Upper lobe of left lung (tissue), 6 donors: Measurements from ENCODE around the gene MKNK1. TPM values are rescaled to one million over a fixed set of nuclear protein-coding genes. Genes with fewer than 3 reads are reported as not detected.

Experiments
- ATAC-seq, 2 donors: fragments of 200-7000 bp; cut with Tn5 transposase; one replicate each; pipeline ENCODE4 v1.9.1; 2022; ENCODE audit warnings: mild to moderate bottlenecking in 2 of 2, moderate library complexity in 2 of 2; ENCODE audit not compliant: low FRiP score in 2 of 2
- DNase-seq, 2 donors: peaks; one replicate each; pipeline ENCODE4 v3.0.0-alpha.2; 2019 to 2020
- H3K27ac ChIP-seq, 4 donors: fragments of 200-600 bp; sonication (generic); one replicate each; pipeline ENCODE4 v1.5.1; 2016 to 2019
- H3K27me3 ChIP-seq, 4 donors: fragments of 200-600 bp; sonication (generic); one replicate each; pipeline ENCODE4 v1.5.1; 2017 to 2019
- H3K36me3 ChIP-seq, 4 donors: fragments of 200-600 bp; sonication (generic); one replicate each; pipeline ENCODE4 v1.5.1; 2016 to 2019
- H3K4me1 ChIP-seq, 4 donors: fragments of 200-600 bp; sonication (generic); one replicate each; pipeline ENCODE4 v1.5.1; 2018 to 2019
- H3K4me3 ChIP-seq, 4 donors: fragments of 200-600 bp; sonication (generic); one replicate each; pipeline ENCODE4 v1.5.1; 2017 to 2019; ENCODE audit warnings: mild to moderate bottlenecking in 2 of 4, moderate library complexity in 1 of 4
- H3K9me3 ChIP-seq, 4 donors: fragments of 200-600 bp; sonication (generic); one replicate each; pipeline ENCODE4 v1.5.1; 2018 to 2019
- EP300 ChIP-seq, 4 donors: sonication (generic); formaldehyde crosslinking; IDR thresholded peaks; one replicate each; pipeline ENCODE4 v1.5.1; 2017; ENCODE audit warnings: antibody characterized with exemption in 4 of 4, control low read depth in 2 of 4
- POLR2A ChIP-seq, 4 donors: fragments of 450-650 bp; IDR thresholded peaks; one replicate each; pipeline ENCODE4 v1.5.1; 2016 to 2017; ENCODE audit warnings: antibody characterized with exemption in 4 of 4, mild to moderate bottlenecking in 2 of 4
- POLR2AphosphoS5 ChIP-seq, 2 donors: sonication (generic); formaldehyde crosslinking; IDR thresholded peaks; one replicate each; pipeline ENCODE4 v1.5.1; 2017; ENCODE audit warnings: antibody characterized with exemption in 2 of 2
- whole genome bisulfite sequencing, 2 donors: methylation state at CpG; one replicate each; pipeline ENCODE4 v1.1.5; 2017 to 2018; 5-methylcytosine and 5-hydroxymethylcytosine counted together
- total RNA-seq, 6 donors: library from RNA; depleted of rRNA in 4 of 6; stranded (reverse); fragments of >200 nt in 4 of 6; gene quantifications; one replicate each; pipeline versions ENCODE4 v1.1.0 to v1.2.1, GENCODE V29; 2016 to 2021
- TF ChIP-seq, protein P1 (sequence below), 6 experiments: fragments of 450-650 bp in 4 of 6; fragments of 200-600 bp in 2 of 6; sonication (generic) in 2 of 6; IDR thresholded peaks; one replicate each; pipeline ENCODE4 v1.5.1; 2016 to 2019; ENCODE audit warnings: antibody characterized with exemption in 6 of 6
- donor health status: DM: no; HTN: no; CAD: no; lungs with moderate emphysema.
- donor health status: DM: no; HTN: yes; CAD: no; lungs with severe emphysema.

MKNK1 gene
- total RNA-seq, 6 donors from 2014 or later = 45.7 to 174 (median 62.2) TPM

DNA sequence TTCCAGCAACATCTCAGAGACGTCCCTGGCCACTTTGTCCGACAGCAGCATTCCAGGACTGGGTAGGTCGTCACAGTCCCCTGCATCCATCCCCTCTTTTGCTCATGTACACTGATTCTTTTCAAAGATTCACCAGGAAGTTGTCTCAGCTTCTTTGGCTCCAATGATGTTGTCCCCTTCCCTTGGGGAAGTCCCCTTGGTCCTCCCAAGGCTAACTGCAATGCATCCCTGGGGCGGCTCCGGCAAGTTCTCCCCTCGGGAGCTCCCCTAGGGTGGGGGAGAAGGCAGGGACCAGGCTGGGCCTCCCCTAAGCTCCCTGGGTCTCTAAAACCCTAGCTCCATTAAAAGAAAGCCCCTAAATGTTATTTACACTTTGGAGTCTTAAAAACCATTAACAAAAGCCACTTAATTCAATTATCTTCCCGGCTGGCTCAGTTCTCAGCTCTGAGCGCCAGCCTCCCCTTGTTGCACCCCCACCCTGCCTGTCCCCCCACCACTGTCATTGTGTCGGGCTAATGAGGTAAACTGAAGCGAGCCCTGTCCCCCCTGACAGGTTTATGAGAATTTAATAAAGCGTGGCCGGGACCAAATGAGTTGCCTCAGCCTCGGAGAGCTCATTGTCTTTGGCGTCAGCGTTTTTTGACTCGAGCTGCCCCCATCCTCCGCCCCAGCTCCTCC is 77.9 kb downstream of the MKNK1 start:
- WGBS, 2 donors = 51 to 55% methylated on average over 17 of the region's 17 CpGs

DNA sequence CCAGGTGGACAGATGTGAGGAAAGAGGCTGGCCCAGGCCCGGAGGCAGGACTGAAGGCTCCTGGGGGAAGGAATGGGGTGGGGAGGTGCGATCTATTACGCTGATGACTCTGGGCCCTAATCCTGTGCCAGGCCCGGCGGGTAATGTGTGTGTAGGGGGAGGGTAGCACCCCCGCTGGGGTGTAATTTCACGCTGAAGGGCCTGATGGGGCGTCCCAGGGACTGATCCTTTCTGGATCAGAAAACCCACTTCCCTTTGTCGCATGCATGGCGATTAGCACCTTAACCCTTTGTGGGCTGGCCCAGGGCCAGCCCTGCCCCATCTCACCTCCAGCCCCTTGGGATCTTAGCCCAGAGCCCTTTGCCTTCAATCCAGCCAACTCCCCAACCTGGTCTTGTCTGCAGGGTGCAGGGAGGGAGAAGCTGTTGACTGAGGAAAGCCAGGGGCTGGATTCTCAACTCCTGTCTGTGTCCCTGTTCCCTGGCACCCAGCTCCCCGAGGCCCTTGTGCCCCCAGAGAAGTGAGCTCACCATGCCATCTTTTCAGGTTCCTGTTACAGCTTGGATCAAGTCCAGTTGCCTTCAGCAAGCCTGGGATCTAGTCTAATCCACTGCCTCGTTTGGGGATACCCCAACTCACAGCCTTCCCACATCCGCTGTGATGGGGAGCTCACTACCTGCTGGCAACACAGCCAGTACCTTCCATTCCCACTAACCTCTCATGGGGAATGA is 78.7 kb downstream of the MKNK1 start:
- TF ChIP-seq POLR2A (IDR thresholded peaks at IDR 0.05) = no peak
- TF ChIP-seq POLR2AphosphoS5 (IDR thresholded peaks at IDR 0.05) = no peak
- TF ChIP-seq, protein P1, sequence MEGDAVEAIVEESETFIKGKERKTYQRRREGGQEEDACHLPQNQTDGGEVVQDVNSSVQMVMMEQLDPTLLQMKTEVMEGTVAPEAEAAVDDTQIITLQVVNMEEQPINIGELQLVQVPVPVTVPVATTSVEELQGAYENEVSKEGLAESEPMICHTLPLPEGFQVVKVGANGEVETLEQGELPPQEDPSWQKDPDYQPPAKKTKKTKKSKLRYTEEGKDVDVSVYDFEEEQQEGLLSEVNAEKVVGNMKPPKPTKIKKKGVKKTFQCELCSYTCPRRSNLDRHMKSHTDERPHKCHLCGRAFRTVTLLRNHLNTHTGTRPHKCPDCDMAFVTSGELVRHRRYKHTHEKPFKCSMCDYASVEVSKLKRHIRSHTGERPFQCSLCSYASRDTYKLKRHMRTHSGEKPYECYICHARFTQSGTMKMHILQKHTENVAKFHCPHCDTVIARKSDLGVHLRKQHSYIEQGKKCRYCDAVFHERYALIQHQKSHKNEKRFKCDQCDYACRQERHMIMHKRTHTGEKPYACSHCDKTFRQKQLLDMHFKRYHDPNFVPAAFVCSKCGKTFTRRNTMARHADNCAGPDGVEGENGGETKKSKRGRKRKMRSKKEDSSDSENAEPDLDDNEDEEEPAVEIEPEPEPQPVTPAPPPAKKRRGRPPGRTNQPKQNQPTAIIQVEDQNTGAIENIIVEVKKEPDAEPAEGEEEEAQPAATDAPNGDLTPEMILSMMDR (IDR thresholded peaks at IDR 0.05) = no peak
- no peak for TF ChIP-seq EP300 (IDR thresholded peaks at IDR 0.05)
- ATAC-seq = no peak
- H3K36me3 ChIP-seq = no peaks in the 10 kb centered on the region
- peaks cover 4 to 20% (median 14%) of the 10 kb centered on the region in 4 donors for H3K4me1 ChIP-seq
- H3K4me3 ChIP-seq = no peak overlapping the region
- no peaks in the 10 kb centered on the region for H3K9me3 ChIP-seq
- no peak overlapping the region for H3K27ac ChIP-seq
- 57 to 65% methylated on average over 12 to 13 of the region's 13 CpGs for WGBS, 2 donors
- no peak for DNase-seq
- no peaks in the 10 kb centered on the region for H3K27me3 ChIP-seq

More for the DNA sequence above, 77.9 kb downstream of the MKNK1 start:
- H3K4me1 ChIP-seq = peaks cover 4 to 20% (median 14%) of the 10 kb centered on the region in 4 donors
- no peak for DNase-seq
- H3K4me3 ChIP-seq = no peak overlapping the region
- no peaks in the 10 kb centered on the region for H3K27me3 ChIP-seq
- no peaks in the 10 kb centered on the region for H3K9me3 ChIP-seq
- no peaks in the 10 kb centered on the region for H3K36me3 ChIP-seq
- no peak for TF ChIP-seq EP300 (IDR thresholded peaks at IDR 0.05)
- TF ChIP-seq POLR2A (IDR thresholded peaks at IDR 0.05) = no peak
- TF ChIP-seq, protein P1 (IDR thresholded peaks at IDR 0.05) = no peak
- TF ChIP-seq POLR2AphosphoS5 (IDR thresholded peaks at IDR 0.05) = no peak
- H3K27ac ChIP-seq = no peak overlapping the region
- ATAC-seq = no peak

DNA sequence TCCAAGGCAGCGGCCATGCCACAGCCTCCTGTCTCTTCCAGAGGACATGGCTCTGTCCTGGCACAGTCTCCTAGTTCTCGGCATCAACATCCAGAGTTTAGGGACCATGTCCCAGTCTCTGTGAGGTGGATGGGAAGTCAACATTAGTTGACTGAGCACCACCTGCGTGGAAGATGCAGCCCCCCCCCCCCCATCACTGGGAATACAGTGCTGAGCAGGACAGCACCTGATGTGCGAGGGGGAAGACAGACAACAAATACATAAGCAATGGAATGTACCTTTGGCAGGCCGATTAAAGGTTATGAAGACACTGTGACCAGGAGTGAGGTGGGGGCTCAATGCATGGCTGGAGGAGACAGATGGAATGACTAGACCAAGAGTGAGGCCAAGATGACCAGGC is 79.2 kb downstream of the MKNK1 start:
- ATAC-seq = no peak
- peaks cover 4 to 20% (median 14%) of the 10 kb centered on the region in 4 donors for H3K4me1 ChIP-seq
- H3K9me3 ChIP-seq = no peaks in the 10 kb centered on the region
- H3K36me3 ChIP-seq = no peaks in the 10 kb centered on the region
- no peak overlapping the region for H3K4me3 ChIP-seq
- no peak for TF ChIP-seq POLR2A (IDR thresholded peaks at IDR 0.05)
- H3K27ac ChIP-seq = no peak overlapping the region
- WGBS, 2 donors = 77 to 88% methylated on average over 4 to 5 of the region's 5 CpGs
- no peak for DNase-seq
- no peaks in the 10 kb centered on the region for H3K27me3 ChIP-seq

DNA sequence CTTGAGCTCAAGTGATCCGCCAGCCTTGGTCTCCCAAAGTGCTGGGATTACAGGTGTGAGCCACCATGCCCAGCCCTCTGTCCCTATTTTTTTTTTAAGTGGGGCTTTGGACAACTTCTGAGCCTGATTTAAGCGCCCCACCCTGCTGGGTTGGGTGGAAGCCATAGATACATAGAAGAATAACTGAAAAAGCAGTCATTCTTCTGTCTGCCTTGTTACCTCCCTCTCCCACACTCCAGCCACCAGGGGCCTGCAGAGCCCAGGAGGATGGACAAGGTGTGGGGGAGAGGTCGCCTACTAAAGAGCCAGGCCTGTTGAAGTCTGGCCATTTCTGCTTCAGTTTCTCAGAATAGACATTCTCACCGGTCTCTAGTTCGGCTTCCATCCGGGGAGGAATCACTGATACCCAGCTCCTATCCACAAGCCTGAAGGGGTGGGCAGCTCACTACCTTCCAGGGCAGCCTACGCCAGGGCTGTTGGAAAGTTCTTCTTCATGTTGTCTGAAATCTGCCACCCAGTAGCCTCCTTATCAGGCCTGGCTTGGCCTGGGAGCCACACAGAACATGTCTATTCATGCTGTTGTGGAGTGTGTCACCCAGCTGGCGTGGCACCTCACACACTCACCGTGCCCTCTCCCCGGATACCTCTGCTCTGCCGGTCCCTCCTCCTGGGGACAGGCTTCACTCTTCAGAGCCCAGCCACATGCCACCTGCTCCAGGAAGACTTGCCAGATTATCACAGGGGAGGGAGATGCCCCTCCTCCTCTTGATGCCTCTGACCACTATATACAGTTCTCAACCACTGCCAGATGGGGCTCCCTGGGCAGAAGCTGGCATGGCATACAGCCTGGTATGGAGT is 80.3 kb downstream of the MKNK1 start:
- H3K9me3 ChIP-seq = no peaks in the 10 kb centered on the region
- H3K36me3 ChIP-seq = no peaks in the 10 kb centered on the region
- no peak for DNase-seq
- no peak for ATAC-seq
- no peak for TF ChIP-seq POLR2A (IDR thresholded peaks at IDR 0.05)
- no peak for TF ChIP-seq EP300 (IDR thresholded peaks at IDR 0.05)
- TF ChIP-seq, protein P1 (IDR thresholded peaks at IDR 0.05) = no peak
- no peak for TF ChIP-seq POLR2AphosphoS5 (IDR thresholded peaks at IDR 0.05)
- no peak overlapping the region for H3K4me3 ChIP-seq
- H3K27ac ChIP-seq = no peak overlapping the region
- WGBS, 2 donors = 91 to 97% methylated on average over 7 to 11 of the region's 11 CpGs
- peaks cover 4 to 20% (median 14%) of the 10 kb centered on the region in 4 donors for H3K4me1 ChIP-seq
- H3K27me3 ChIP-seq = no peaks in the 10 kb centered on the region

DNA sequence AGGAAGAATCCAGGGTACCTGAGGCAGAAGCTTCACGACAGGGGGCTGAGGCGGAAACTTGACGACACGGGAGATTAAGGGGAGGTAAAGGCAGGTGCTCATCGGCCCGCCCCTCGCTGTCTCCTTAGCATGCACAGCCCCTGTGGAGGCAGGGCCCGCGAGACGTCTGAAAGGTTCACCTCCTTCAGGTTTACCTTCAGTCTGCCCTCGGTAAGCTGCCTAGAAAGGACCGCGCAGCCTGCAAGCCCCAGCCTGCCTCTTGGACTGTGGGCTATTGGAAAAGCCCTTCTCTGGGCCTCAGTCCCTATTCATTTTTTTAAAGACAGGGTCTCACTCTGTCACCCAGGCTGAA is 81.1 kb downstream of the MKNK1 start:
- Histone ChIP-seq H3K27ac (no peak overlapping the region), H3K27me3 (no peaks in the 10 kb centered on the region), H3K4me1 (peaks cover 4 to 20% (median 14%) of the 10 kb centered on the region in 4 donors), H3K36me3 (no peaks in the 10 kb centered on the region), H3K9me3 (no peaks in the 10 kb centered on the region), H3K4me3 (no peak overlapping the region)
- TF ChIP-seq, protein P1 (IDR thresholded peaks at IDR 0.05) = no peak
- TF ChIP-seq POLR2AphosphoS5 (IDR thresholded peaks at IDR 0.05) = no peak
- no peak for DNase-seq
- WGBS, 2 donors = 55 to 58% methylated on average over 11 to 13 of the region's 13 CpGs
- no peak for ATAC-seq
